ENCODE results near the gene ITIH3. TPM values are rescaled to one million over a fixed set of nuclear protein-coding genes. Genes with fewer than 3 reads are reported as not detected.

The ITIH3 gene
- total RNA-seq, 1 experiment from 2014 or later, result 0.37 TPM

DNA sequence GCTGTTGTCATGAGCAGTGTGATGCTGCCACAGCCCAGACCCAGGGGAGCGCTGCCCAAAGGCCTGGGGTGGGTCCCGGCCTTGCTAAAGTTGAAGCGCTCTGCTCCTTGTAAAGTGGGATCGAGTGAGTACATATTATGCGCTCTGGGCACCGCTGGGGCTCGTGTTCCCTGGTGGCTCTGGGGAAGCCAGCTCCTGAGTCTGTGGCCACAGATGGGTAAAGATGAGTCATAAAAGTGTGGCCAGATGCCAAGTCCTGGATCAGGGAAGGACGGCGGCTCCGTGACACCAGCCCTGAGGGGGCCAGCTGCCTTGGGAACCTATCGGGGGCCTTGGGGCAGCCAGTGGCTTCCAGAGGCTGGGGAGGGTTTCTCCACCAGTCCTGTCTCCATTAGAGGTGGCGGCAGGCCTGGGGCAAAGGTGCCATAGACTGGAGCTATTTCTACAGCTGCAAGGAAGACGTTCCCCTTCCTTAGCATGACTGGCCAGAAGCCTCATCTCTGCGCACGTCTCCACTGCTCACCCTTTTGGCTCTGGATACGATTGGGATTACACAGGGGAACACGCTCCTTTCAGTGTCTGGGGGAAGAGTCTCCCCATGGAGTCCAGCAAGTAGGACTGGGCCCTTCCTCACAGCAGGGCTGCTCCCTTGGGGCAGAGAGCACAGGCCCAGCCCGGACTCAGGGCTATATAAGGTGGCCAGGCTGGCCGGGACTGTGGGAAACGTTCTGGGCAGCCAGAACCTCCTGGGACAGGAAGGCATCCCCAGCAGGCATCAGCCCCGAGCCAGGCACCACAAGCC lies 37.1 kb downstream of the ITIH3 start:
- ChIA-PET POLR2A (interaction anchor here (1.0 kb wide), 1 partner anchor 12 kb away, joined by 4 read pairs; no protein-coding TSS in a partner anchor), CTCF (interaction anchor here (1.7 to 4.4 kb wide), 3 partner anchors 11 to 39 kb away, joined by 4 to 23 read pairs (median 5); no protein-coding TSS in a partner anchor)
- DNase-seq (ENCODE audit: low spot score) (no peak), ATAC-seq (no peak)
- Mint-ChIP-seq H3K27ac (no peak overlapping the region), H3K27me3 (ENCODE audit: low read depth) (no peaks in the 10 kb centered on the region), H3K4me1 (peaks cover 5% of the 10 kb centered on the region; the same call in 1 of the 2 replicates), H3K4me3 (no peak overlapping the region), H3K36me3 (no peaks in the 10 kb centered on the region), H3K9me3 (no peaks in the 10 kb centered on the region)
- no peak for TF ChIP-seq JAZF1 (CRISPR knock-in tag; IDR thresholded peaks at IDR 0.05)
- TF ChIP-seq NFE2L1 (CRISPR knock-in tag; IDR thresholded peaks at IDR 0.05), result no peak
- no peak for TF ChIP-seq IRF2 (CRISPR knock-in tag; IDR thresholded peaks at IDR 0.05; ENCODE audit: borderline replicate concordance, low read depth)
- TF ChIP-seq ZNF416 (CRISPR knock-in tag; IDR thresholded peaks at IDR 0.05), result no peak
- TF ChIP-seq RORB (CRISPR knock-in tag; IDR thresholded peaks at IDR 0.05), result no peak
- TF ChIP-seq, protein P1, sequence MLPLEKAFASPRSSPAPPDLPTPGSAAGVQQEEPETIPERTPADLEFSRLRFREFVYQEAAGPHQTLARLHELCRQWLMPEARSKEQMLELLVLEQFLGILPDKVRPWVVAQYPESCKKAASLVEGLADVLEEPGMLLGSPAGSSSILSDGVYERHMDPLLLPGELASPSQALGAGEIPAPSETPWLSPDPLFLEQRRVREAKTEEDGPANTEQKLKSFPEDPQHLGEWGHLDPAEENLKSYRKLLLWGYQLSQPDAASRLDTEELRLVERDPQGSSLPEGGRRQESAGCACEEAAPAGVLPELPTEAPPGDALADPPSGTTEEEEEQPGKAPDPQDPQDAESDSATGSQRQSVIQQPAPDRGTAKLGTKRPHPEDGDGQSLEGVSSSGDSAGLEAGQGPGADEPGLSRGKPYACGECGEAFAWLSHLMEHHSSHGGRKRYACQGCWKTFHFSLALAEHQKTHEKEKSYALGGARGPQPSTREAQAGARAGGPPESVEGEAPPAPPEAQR (CRISPR knock-in tag; IDR thresholded peaks at IDR 0.05), result no peak
- no peak for TF ChIP-seq IRF1 (CRISPR knock-in tag; IDR thresholded peaks at IDR 0.05)
- TF ChIP-seq, protein P2, sequence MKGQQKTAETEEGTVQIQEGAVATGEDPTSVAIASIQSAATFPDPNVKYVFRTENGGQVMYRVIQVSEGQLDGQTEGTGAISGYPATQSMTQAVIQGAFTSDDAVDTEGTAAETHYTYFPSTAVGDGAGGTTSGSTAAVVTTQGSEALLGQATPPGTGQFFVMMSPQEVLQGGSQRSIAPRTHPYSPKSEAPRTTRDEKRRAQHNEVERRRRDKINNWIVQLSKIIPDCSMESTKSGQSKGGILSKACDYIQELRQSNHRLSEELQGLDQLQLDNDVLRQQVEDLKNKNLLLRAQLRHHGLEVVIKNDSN (CRISPR knock-in tag; IDR thresholded peaks at IDR 0.05), result no peak
- no peak for TF ChIP-seq SP1 (CRISPR knock-in tag; conservative IDR thresholded peaks at IDR 0.05)
- TF ChIP-seq, protein P3, sequence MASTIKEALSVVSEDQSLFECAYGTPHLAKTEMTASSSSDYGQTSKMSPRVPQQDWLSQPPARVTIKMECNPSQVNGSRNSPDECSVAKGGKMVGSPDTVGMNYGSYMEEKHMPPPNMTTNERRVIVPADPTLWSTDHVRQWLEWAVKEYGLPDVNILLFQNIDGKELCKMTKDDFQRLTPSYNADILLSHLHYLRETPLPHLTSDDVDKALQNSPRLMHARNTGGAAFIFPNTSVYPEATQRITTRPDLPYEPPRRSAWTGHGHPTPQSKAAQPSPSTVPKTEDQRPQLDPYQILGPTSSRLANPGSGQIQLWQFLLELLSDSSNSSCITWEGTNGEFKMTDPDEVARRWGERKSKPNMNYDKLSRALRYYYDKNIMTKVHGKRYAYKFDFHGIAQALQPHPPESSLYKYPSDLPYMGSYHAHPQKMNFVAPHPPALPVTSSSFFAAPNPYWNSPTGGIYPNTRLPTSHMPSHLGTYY (CRISPR knock-in tag; IDR thresholded peaks at IDR 0.05), result no peak
- TF ChIP-seq, protein P4, sequence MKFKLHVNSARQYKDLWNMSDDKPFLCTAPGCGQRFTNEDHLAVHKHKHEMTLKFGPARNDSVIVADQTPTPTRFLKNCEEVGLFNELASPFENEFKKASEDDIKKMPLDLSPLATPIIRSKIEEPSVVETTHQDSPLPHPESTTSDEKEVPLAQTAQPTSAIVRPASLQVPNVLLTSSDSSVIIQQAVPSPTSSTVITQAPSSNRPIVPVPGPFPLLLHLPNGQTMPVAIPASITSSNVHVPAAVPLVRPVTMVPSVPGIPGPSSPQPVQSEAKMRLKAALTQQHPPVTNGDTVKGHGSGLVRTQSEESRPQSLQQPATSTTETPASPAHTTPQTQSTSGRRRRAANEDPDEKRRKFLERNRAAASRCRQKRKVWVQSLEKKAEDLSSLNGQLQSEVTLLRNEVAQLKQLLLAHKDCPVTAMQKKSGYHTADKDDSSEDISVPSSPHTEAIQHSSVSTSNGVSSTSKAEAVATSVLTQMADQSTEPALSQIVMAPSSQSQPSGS (CRISPR knock-in tag; IDR thresholded peaks at IDR 0.05; ENCODE audit: borderline replicate concordance, low read depth), result no peak
- no peak for TF ChIP-seq CREM (CRISPR knock-in tag; IDR thresholded peaks at IDR 0.05)

GRCh38 chr3:52833202-52833601 lies 38.6 kb downstream of the ITIH3 start:
- H3K4me3 Mint-ChIP-seq, result no peak overlapping the region
- ATAC-seq, result no peak
- no peaks in the 10 kb centered on the region for H3K27me3 Mint-ChIP-seq (ENCODE audit: low read depth)
- no peaks in the 10 kb centered on the region for H3K9me3 Mint-ChIP-seq
- DNase-seq (ENCODE audit: low spot score), result no peak
- H3K36me3 Mint-ChIP-seq, result no peaks in the 10 kb centered on the region
- no peak overlapping the region for H3K27ac Mint-ChIP-seq
- ChIA-PET CTCF (interaction anchor here (0.6 to 4.4 kb wide), 4 partner anchors 12 to 1177 kb away, joined by 3 to 23 read pairs (median 10); no protein-coding TSS in a partner anchor), POLR2A (no interaction called here)
- H3K4me1 Mint-ChIP-seq, result peaks cover 5% of the 10 kb centered on the region; the same call in 1 of the 2 replicates
- TF ChIP-seq MAX (CRISPR knock-in tag; IDR thresholded peaks at IDR 0.05) (no peak), IRF1 (CRISPR knock-in tag; IDR thresholded peaks at IDR 0.05) (no peak), TEAD4 (CRISPR knock-in tag; IDR thresholded peaks at IDR 0.05) (no peak), PRRX2 (CRISPR knock-in tag; IDR thresholded peaks at IDR 0.05) (no peak), SP1 (CRISPR knock-in tag; conservative IDR thresholded peaks at IDR 0.05) (no peak), ZNF396 (CRISPR knock-in tag; IDR thresholded peaks at IDR 0.05; ENCODE audit: borderline replicate concordance) (no peak), ETV6 (CRISPR knock-in tag; IDR thresholded peaks at IDR 0.05) (no peak)
- TF ChIP-seq, protein P5, sequence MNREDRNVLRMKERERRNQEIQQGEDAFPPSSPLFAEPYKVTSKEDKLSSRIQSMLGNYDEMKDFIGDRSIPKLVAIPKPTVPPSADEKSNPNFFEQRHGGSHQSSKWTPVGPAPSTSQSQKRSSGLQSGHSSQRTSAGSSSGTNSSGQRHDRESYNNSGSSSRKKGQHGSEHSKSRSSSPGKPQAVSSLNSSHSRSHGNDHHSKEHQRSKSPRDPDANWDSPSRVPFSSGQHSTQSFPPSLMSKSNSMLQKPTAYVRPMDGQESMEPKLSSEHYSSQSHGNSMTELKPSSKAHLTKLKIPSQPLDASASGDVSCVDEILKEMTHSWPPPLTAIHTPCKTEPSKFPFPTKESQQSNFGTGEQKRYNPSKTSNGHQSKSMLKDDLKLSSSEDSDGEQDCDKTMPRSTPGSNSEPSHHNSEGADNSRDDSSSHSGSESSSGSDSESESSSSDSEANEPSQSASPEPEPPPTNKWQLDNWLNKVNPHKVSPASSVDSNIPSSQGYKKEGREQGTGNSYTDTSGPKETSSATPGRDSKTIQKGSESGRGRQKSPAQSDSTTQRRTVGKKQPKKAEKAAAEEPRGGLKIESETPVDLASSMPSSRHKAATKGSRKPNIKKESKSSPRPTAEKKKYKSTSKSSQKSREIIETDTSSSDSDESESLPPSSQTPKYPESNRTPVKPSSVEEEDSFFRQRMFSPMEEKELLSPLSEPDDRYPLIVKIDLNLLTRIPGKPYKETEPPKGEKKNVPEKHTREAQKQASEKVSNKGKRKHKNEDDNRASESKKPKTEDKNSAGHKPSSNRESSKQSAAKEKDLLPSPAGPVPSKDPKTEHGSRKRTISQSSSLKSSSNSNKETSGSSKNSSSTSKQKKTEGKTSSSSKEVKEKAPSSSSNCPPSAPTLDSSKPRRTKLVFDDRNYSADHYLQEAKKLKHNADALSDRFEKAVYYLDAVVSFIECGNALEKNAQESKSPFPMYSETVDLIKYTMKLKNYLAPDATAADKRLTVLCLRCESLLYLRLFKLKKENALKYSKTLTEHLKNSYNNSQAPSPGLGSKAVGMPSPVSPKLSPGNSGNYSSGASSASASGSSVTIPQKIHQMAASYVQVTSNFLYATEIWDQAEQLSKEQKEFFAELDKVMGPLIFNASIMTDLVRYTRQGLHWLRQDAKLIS (CRISPR knock-in tag; IDR thresholded peaks at IDR 0.05; ENCODE audit: borderline replicate concordance), result no peak

Measured in WTC11 (cell line).